Kidney (tissue), 14 donors: Measurements from ENCODE around the gene BOK. TPM values are rescaled to one million over a fixed set of nuclear protein-coding genes. Genes with fewer than 3 reads are reported as not detected.

Experiments used
- DNase-seq, 5 donors: peaks; one replicate each; pipeline ENCODE4 v3.0.0-alpha.2; 2013 to 2020
- FAIRE-seq: peaks from 2 replicates; lab custom pipeline; 2012; peaks lifted over from hg19 to GRCh38; lab: Jason Lieb, UNC
- H3K27ac ChIP-seq, 2 donors: one replicate each; pipeline ENCODE4 v1.7.0; 2013; ENCODE audit warnings: low read depth in 2 of 2, low read length in 2 of 2, inconsistent platforms in 1 of 2
- H3K27me3 ChIP-seq: one replicate; pipeline ENCODE4 v1.7.1; 2013; ENCODE audit warnings: low read length, inconsistent platforms; ENCODE audit not compliant: control insufficient read depth, insufficient read depth
- H3K36me3 ChIP-seq, 3 donors: one replicate each; pipeline versions ENCODE4 v1.7.0 to v1.7.1; 2013; ENCODE audit warnings: low read length in 3 of 3, control low read depth in 1 of 3, inconsistent platforms in 1 of 3; ENCODE audit not compliant: insufficient read depth in 3 of 3, control insufficient read depth in 2 of 3
- H3K4me1 ChIP-seq, 3 donors: one replicate each; pipeline versions ENCODE4 v1.7.0 to v1.7.1; 2013; ENCODE audit warnings: low read length in 3 of 3, inconsistent platforms in 1 of 3, low read depth in 1 of 3; ENCODE audit not compliant: control insufficient read depth in 2 of 3, insufficient read depth in 2 of 3
- H3K4me3 ChIP-seq, 3 donors: one replicate each; pipeline versions ENCODE4 v1.7.0 to v1.8.1; 2013; ENCODE audit warnings: low read length in 3 of 3, control low read depth in 1 of 3, inconsistent platforms in 1 of 3
- H3K9ac ChIP-seq, 3 donors: one replicate each; pipeline versions ENCODE4 v1.7.0 to v1.7.1; 2013; ENCODE audit warnings: low read length in 3 of 3, control low read depth in 1 of 3, inconsistent platforms in 1 of 3
- H3K9me3 ChIP-seq, 3 donors: one replicate each; pipeline versions ENCODE4 v1.7.0 to v1.7.1; 2013; ENCODE audit warnings: low read length in 3 of 3, control low read depth in 1 of 3, inconsistent platforms in 1 of 3; ENCODE audit not compliant: control insufficient read depth in 2 of 3, insufficient read depth in 1 of 3
- intact Hi-C: fragments of 100-400 bp; cut with DNase I; formaldehyde crosslinking; loops from one replicate; pipeline ENCODE4 v1.11.1; 2022
- polyA plus RNA-seq: library from polyadenylated mRNA; stranded (reverse); fragments of 350-450 nt; fragmentation: Illumina TruSeq; extraction: RNeasy Lipid Tissue Mini Kit (QIAGEN cat#74804); gene quantifications from one replicate; pipeline ENCODE4 v1.2.3, GENCODE V29; 2014; ENCODE audit warnings: low read depth, low replicate concordance; ENCODE audit not compliant: insufficient read depth
- total RNA-seq: library from RNA; stranded (reverse); fragmentation: NEBNext Ultra II Directional; extraction: Animal tissue kit (Norgen Biotek cat#: 25700); gene quantifications from one replicate; pipeline ENCODE4 v1.2.1, GENCODE V29; 2021
- TF ChIP-seq, protein P1 (sequence below): IDR thresholded peaks from 3 replicates; pipeline ENCODE4 v1.5.1; 2012; ENCODE audit warnings: mild to moderate bottlenecking, moderate library complexity, borderline replicate concordance; ENCODE audit not compliant: insufficient read depth; ENCODE audit errors: extremely low read depth
- donor health status: control.
- donor health status: control.
- donor health status: control.
- donor health status: control.
- donor health status: control.
- donor health status: DM: yes; HTN: yes; CAD: no.
- donor health status: Normal renal cell carcinoma (clear cell type).

BOK gene
- total and polyA plus RNA-seq, 2 donors from 2014 or later: 22.9 to 28.8 TPM

DNA sequence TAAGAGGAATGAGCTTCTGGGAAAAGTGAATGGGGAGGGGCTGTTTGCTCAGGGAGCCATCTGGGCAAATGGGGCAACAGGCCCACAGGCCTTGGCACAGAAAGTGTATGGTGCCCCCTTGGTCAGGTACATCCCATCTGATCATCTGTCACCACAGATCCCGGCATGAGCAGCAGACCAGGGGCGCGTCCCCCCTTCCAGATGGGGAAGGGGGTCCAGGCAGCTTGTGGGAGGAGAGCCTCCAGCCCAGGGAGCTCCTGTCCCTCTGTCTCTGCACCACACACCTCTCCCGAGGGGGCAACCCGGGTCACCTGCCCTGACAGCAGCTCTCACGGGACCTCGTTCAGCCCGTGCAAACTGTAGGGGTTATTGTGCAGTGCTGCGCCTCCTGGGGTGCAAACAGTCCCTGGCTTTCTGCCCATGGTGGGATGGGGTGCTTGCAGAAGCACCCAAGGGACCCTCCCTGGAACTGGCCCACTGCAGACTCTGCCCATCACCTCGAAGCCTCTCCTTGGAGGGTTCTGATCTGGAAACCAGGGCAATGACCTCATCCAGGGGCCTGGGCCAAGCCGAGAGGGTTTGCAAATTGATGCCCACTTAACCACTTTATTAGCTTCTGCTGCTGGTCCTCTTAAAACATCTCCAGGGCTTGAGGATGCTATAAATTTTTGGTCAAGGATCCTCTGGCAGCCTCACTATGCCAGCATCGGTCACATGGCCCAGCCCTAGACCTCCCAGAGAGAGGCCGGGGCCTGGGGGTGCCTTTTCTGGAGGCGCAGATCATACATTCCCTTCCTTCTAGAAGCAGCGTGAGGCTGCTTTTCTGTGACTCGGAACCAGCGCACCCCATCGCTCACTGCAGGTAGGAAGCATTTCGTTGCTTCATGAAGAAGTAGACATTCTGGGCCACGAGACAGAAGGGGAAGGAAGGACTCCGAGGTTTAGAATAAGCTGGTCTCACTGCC, 7.6 kb upstream of the BOK start:
- Histone ChIP-seq H3K4me3 (no peak overlapping the region), H3K4me1 (peaks cover 0 to 9% (median 3%) of the 10 kb centered on the region in 3 donors), H3K27me3 (no peaks in the 10 kb centered on the region), H3K36me3 (no peaks in the 10 kb centered on the region), H3K27ac (no peak overlapping the region), H3K9me3 (no peaks in the 10 kb centered on the region), H3K9ac (no peak overlapping the region)
- no peak for FAIRE-seq
- no peak for DNase-seq
- intact Hi-C loops: no loop called here
- TF ChIP-seq, protein P1, sequence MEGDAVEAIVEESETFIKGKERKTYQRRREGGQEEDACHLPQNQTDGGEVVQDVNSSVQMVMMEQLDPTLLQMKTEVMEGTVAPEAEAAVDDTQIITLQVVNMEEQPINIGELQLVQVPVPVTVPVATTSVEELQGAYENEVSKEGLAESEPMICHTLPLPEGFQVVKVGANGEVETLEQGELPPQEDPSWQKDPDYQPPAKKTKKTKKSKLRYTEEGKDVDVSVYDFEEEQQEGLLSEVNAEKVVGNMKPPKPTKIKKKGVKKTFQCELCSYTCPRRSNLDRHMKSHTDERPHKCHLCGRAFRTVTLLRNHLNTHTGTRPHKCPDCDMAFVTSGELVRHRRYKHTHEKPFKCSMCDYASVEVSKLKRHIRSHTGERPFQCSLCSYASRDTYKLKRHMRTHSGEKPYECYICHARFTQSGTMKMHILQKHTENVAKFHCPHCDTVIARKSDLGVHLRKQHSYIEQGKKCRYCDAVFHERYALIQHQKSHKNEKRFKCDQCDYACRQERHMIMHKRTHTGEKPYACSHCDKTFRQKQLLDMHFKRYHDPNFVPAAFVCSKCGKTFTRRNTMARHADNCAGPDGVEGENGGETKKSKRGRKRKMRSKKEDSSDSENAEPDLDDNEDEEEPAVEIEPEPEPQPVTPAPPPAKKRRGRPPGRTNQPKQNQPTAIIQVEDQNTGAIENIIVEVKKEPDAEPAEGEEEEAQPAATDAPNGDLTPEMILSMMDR: no peak

DNA sequence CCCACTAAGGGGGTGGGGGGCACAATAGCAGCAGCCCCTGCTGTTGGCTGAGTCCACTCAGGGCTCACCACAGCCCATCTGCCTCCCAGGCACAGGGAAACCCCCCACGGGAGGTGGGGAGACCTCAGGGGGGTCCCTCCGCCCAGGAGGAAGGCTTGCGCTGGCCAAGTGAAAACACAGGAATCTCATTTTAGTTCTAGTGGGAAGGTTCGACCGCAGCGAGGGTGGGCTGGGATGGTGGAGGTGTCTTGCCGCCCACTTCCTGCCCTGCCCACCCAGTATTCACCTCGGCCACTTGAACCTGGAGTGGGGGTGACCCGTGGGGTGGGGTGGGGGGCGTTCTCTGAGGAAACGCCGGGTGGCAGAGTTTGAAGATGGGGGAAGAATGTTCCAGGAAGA, 6.9 kb upstream of the BOK start:
- no peak for DNase-seq
- intact Hi-C loops: no loop called here
- Histone ChIP-seq H3K9ac (no peak overlapping the region), H3K27ac (no peak overlapping the region), H3K36me3 (no peaks in the 10 kb centered on the region), H3K4me1 (peaks cover 0 to 7% (median 3%) of the 10 kb centered on the region in 3 donors), H3K9me3 (no peaks in the 10 kb centered on the region), H3K4me3 (no peak overlapping the region), H3K27me3 (no peaks in the 10 kb centered on the region)
- FAIRE-seq: no peak
- TF ChIP-seq, protein P1: no peak

DNA sequence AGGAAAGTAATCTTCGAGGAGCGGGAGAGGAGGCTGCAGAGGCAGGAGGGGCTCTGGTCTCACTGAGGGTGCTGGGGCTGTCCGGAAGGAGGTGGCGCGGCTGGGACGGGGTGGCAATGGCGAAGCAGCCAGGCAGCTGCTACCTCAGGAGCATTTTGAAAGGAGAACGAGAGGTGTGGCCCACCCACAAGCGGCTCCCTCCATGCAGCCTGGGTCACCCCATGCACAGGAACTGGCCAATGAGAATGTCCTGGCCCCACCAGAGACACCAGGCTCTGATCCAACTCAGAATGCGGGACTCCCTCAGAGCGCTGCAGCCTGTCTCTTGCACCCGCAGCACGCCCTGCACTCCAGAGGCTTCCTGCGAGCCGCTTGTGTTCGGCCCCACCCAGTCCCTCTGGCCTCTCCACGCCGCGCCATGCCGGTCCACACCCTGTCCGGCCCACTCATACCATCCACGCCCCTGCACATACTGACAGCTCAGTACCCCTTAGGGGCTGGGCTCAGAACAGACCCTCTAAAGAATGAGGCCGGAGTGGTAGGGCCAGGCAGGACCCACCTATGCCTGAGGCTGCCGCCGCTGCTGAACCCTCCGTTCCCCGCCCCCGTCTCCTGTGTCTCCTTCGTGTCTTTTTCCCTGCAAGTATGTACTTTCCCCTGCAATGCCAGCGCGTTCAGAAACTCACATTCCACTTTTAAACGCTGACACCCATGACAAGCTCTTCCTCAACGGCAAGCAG, 6.4 kb upstream of the BOK start:
- DNase-seq: no peak
- TF ChIP-seq, protein P1: no peak

More for the DNA sequence above, 6.4 kb upstream of the BOK start:
- Histone ChIP-seq H3K27me3 (no peaks in the 10 kb centered on the region), H3K4me1 (peaks cover 0 to 1% (median under 1%) of the 10 kb centered on the region in 3 donors), H3K4me3 (no peak overlapping the region), H3K9ac (no peak overlapping the region), H3K9me3 (no peaks in the 10 kb centered on the region), H3K27ac (no peak overlapping the region), H3K36me3 (no peaks in the 10 kb centered on the region)
- intact Hi-C loops: no loop called here
- no peak for FAIRE-seq
